Measurements from ENCODE around the gene ARMC9.

The ARMC9 gene

GRCh38 chr2:231335591-231335990 is 137.2 kb downstream of the ARMC9 start:
- Histone ChIP-seq H3K9ac (ENCODE audit: low read length) (no peak overlapping the region), H3K36me3 (ENCODE audit: control insufficient read depth, insufficient read depth, low read length) (no peaks in the 10 kb centered on the region), H3K9me3 (ENCODE audit: control insufficient read depth, low read length) (no peaks in the 10 kb centered on the region), H3K4me3 (ENCODE audit: low read length) (no peak overlapping the region), H3K27me3 (ENCODE audit: control insufficient read depth, insufficient read depth, low read length) (no peaks in the 10 kb centered on the region), H3K4me1 (ENCODE audit: control insufficient read depth, insufficient read depth, low read length) (no peaks in the 10 kb centered on the region)

GRCh38 chr2:231336236-231336635 is 137.8 kb downstream of the ARMC9 start:
- Histone ChIP-seq H3K9ac (ENCODE audit: low read length) (no peak overlapping the region), H3K4me1 (ENCODE audit: control insufficient read depth, insufficient read depth, low read length) (no peaks in the 10 kb centered on the region), H3K36me3 (ENCODE audit: control insufficient read depth, insufficient read depth, low read length) (no peaks in the 10 kb centered on the region), H3K4me3 (ENCODE audit: low read length) (no peak overlapping the region), H3K27me3 (ENCODE audit: control insufficient read depth, insufficient read depth, low read length) (no peaks in the 10 kb centered on the region), H3K9me3 (ENCODE audit: control insufficient read depth, low read length) (no peaks in the 10 kb centered on the region)

- no peaks in the 10 kb centered on the region for H3K27me3 ChIP-seq (ENCODE audit: control insufficient read depth, insufficient read depth, low read length)
- no peaks in the 10 kb centered on the region for H3K4me1 ChIP-seq (ENCODE audit: control insufficient read depth, insufficient read depth, low read length)
- H3K36me3 ChIP-seq (ENCODE audit: control insufficient read depth, insufficient read depth, low read length): no peaks in the 10 kb centered on the region
- no peak overlapping the region for H3K4me3 ChIP-seq (ENCODE audit: low read length)
- H3K9me3 ChIP-seq (ENCODE audit: control insufficient read depth, low read length): no peaks in the 10 kb centered on the region
- H3K9ac ChIP-seq (ENCODE audit: low read length): no peak overlapping the region
Observed at GRCh38 chr2:231336700-231337099, 138.3 kb downstream of the ARMC9 start.

- Histone ChIP-seq H3K9ac (ENCODE audit: low read length) (no peak overlapping the region), H3K4me1 (ENCODE audit: control insufficient read depth, insufficient read depth, low read length) (no peaks in the 10 kb centered on the region), H3K9me3 (ENCODE audit: control insufficient read depth, low read length) (no peaks in the 10 kb centered on the region), H3K4me3 (ENCODE audit: low read length) (no peak overlapping the region), H3K36me3 (ENCODE audit: control insufficient read depth, insufficient read depth, low read length) (no peaks in the 10 kb centered on the region), H3K27me3 (ENCODE audit: control insufficient read depth, insufficient read depth, low read length) (no peaks in the 10 kb centered on the region)
Observed at GRCh38 chr2:231337807-231338759, 139.7 kb downstream of the ARMC9 start.

GRCh38 chr2:231339316-231339715 is 140.9 kb downstream of the ARMC9 start:
- no peaks in the 10 kb centered on the region for H3K4me1 ChIP-seq (ENCODE audit: control insufficient read depth, insufficient read depth, low read length)

GRCh38 chr2:231341100-231341499 is 142.7 kb downstream of the ARMC9 start:
- no peaks in the 10 kb centered on the region for H3K4me1 ChIP-seq (ENCODE audit: control insufficient read depth, insufficient read depth, low read length)
- H3K36me3 ChIP-seq (ENCODE audit: control insufficient read depth, insufficient read depth, low read length): no peaks in the 10 kb centered on the region
- no peaks in the 10 kb centered on the region for H3K27me3 ChIP-seq (ENCODE audit: control insufficient read depth, insufficient read depth, low read length)
- H3K9me3 ChIP-seq (ENCODE audit: control insufficient read depth, low read length): no peaks in the 10 kb centered on the region
- no peak overlapping the region for H3K4me3 ChIP-seq (ENCODE audit: low read length)
- no peak overlapping the region for H3K9ac ChIP-seq (ENCODE audit: low read length)

More at GRCh38 chr2:231339316-231339715, 140.9 kb downstream of the ARMC9 start:
- Histone ChIP-seq H3K9me3 (ENCODE audit: control insufficient read depth, low read length) (no peaks in the 10 kb centered on the region), H3K36me3 (ENCODE audit: control insufficient read depth, insufficient read depth, low read length) (no peaks in the 10 kb centered on the region), H3K27me3 (ENCODE audit: control insufficient read depth, insufficient read depth, low read length) (no peaks in the 10 kb centered on the region), H3K4me3 (ENCODE audit: low read length) (no peak overlapping the region), H3K9ac (ENCODE audit: low read length) (no peak overlapping the region)

- Histone ChIP-seq H3K36me3 (ENCODE audit: control insufficient read depth, insufficient read depth, low read length) (no peaks in the 10 kb centered on the region), H3K9me3 (ENCODE audit: control insufficient read depth, low read length) (no peaks in the 10 kb centered on the region), H3K4me1 (ENCODE audit: control insufficient read depth, insufficient read depth, low read length) (peaks cover 3% of the 10 kb centered on the region), H3K9ac (ENCODE audit: low read length) (no peak overlapping the region), H3K4me3 (ENCODE audit: low read length) (no peak overlapping the region), H3K27me3 (ENCODE audit: control insufficient read depth, insufficient read depth, low read length) (no peaks in the 10 kb centered on the region)
Observed at GRCh38 chr2:231342061-231342711, 143.8 kb downstream of the ARMC9 start.

- no peak overlapping the region for H3K4me3 ChIP-seq (ENCODE audit: low read length)
- H3K36me3 ChIP-seq (ENCODE audit: control insufficient read depth, insufficient read depth, low read length): no peaks in the 10 kb centered on the region
- H3K9ac ChIP-seq (ENCODE audit: low read length): no peak overlapping the region
- peaks cover 10% of the 10 kb centered on the region for H3K4me1 ChIP-seq (ENCODE audit: control insufficient read depth, insufficient read depth, low read length)
- no peaks in the 10 kb centered on the region for H3K9me3 ChIP-seq (ENCODE audit: control insufficient read depth, low read length)
- H3K27me3 ChIP-seq (ENCODE audit: control insufficient read depth, insufficient read depth, low read length): no peaks in the 10 kb centered on the region
Observed at GRCh38 chr2:231343006-231343710, 144.7 kb downstream of the ARMC9 start.

GRCh38 chr2:231343988-231344387 is 145.6 kb downstream of the ARMC9 start:
- H3K4me1 ChIP-seq (ENCODE audit: control insufficient read depth, insufficient read depth, low read length): peaks cover 10% of the 10 kb centered on the region
- H3K27me3 ChIP-seq (ENCODE audit: control insufficient read depth, insufficient read depth, low read length): no peaks in the 10 kb centered on the region
- no peaks in the 10 kb centered on the region for H3K36me3 ChIP-seq (ENCODE audit: control insufficient read depth, insufficient read depth, low read length)
- no peaks in the 10 kb centered on the region for H3K9me3 ChIP-seq (ENCODE audit: control insufficient read depth, low read length)
- no peak overlapping the region for H3K4me3 ChIP-seq (ENCODE audit: low read length)
- H3K9ac ChIP-seq (ENCODE audit: low read length): no peak overlapping the region

GRCh38 chr2:231344851-231345250 is 146.4 kb downstream of the ARMC9 start:
- Histone ChIP-seq H3K9ac (ENCODE audit: low read length) (no peak overlapping the region), H3K4me3 (ENCODE audit: low read length) (no peak overlapping the region), H3K9me3 (ENCODE audit: control insufficient read depth, low read length) (no peaks in the 10 kb centered on the region), H3K27me3 (ENCODE audit: control insufficient read depth, insufficient read depth, low read length) (no peaks in the 10 kb centered on the region), H3K4me1 (ENCODE audit: control insufficient read depth, insufficient read depth, low read length) (peaks cover 10% of the 10 kb centered on the region), H3K36me3 (ENCODE audit: control insufficient read depth, insufficient read depth, low read length) (no peaks in the 10 kb centered on the region)

GRCh38 chr2:231347081-231347480 is 148.7 kb downstream of the ARMC9 start:
- H3K27me3 ChIP-seq (ENCODE audit: control insufficient read depth, insufficient read depth, low read length): no peaks in the 10 kb centered on the region

GRCh38 chr2:231347638-231348037 is 149.2 kb downstream of the ARMC9 start:
- H3K36me3 ChIP-seq (ENCODE audit: control insufficient read depth, insufficient read depth, low read length): no peaks in the 10 kb centered on the region
- H3K9me3 ChIP-seq (ENCODE audit: control insufficient read depth, low read length): no peaks in the 10 kb centered on the region
- peaks cover 10% of the 10 kb centered on the region for H3K4me1 ChIP-seq (ENCODE audit: control insufficient read depth, insufficient read depth, low read length)
- no peak overlapping the region for H3K4me3 ChIP-seq (ENCODE audit: low read length)
- no peak overlapping the region for H3K9ac ChIP-seq (ENCODE audit: low read length)
- no peaks in the 10 kb centered on the region for H3K27me3 ChIP-seq (ENCODE audit: control insufficient read depth, insufficient read depth, low read length)

More at GRCh38 chr2:231347081-231347480, 148.7 kb downstream of the ARMC9 start:
- H3K36me3 ChIP-seq (ENCODE audit: control insufficient read depth, insufficient read depth, low read length): no peaks in the 10 kb centered on the region
- H3K9me3 ChIP-seq (ENCODE audit: control insufficient read depth, low read length): no peaks in the 10 kb centered on the region
- H3K4me3 ChIP-seq (ENCODE audit: low read length): no peak overlapping the region
- no peak overlapping the region for H3K9ac ChIP-seq (ENCODE audit: low read length)
- peaks cover 10% of the 10 kb centered on the region for H3K4me1 ChIP-seq (ENCODE audit: control insufficient read depth, insufficient read depth, low read length)
